ENCODE results near the gene MOGAT1.
"Not testable (repeated sequence)": the region's sequence is repeated elsewhere in the genome, so short reads cannot be mapped to it uniquely, and the experiment has no call there.

The MOGAT1 gene

GRCh38 chr2:222710736-222711135 is 39.3 kb downstream of the MOGAT1 start:
- DNase-seq (ENCODE audit: low read depth): no peak

- DNase-seq (ENCODE audit: low read depth): no peak
Observed at GRCh38 chr2:222711315-222711940, 40.0 kb downstream of the MOGAT1 start.

DNA sequence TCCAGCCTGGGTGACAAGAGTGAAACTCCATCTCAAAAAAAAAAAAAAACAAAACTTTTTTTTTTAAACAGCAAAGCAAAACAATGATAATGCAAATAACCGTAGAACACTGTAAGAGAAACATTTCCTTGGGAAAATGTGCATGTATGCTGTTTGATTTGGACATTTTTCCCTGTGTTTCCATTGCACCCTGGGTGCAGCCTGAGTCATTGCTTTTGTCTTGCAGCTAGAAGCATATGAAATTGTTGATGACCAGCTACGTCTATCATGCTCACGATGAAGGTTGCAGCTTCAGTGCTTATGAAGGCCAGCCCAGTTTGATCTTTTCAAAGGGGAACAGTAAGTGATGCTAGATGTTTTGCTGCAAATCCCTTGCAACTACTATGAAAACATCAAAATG is 41.5 kb downstream of the MOGAT1 start:
- DNase-seq (ENCODE audit: low read depth): peak; percentile 40

DNA sequence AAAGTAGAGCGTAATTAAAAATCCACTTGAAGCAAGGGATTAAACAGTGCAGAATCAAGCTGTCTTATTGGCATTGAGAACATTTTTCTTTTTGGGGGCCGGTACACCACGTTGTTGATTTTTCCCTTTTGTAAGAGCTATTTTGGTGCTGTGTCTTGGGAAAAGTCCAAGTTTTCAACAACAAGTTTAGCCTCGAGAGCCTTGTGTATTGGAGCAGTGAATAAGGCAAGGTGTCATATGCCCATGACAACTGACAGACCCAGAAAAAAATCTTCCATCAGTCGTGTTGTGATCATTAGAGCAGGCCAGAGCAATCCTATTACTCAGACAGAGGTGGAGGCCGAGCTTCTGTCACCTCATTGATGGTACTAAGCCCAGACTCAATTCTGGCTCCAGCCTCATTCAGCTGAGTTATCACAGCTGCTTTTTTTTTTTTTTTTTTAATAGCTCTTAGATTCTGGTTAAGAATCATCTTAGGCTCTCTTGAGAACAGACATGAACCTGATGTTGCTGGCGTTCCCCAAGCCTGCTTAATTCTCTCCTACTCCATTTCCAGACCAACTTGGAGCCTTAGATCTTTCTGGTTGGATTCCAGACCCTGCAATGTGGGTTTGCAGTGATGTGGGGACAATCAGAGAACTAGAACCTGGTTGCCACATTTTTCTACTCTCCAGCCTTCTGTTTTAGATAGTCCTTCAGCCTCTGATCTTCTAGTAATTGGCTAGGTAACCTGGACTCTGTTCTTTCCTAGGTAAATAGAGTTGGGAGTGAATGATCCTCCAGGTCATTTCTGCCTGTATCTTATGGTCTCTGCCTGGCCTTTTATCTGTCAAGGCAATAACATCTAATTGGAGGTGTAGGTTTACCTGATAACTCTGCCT is 43.1 kb downstream of the MOGAT1 start:
- DNase-seq (ENCODE audit: low read depth): no peak

DNA sequence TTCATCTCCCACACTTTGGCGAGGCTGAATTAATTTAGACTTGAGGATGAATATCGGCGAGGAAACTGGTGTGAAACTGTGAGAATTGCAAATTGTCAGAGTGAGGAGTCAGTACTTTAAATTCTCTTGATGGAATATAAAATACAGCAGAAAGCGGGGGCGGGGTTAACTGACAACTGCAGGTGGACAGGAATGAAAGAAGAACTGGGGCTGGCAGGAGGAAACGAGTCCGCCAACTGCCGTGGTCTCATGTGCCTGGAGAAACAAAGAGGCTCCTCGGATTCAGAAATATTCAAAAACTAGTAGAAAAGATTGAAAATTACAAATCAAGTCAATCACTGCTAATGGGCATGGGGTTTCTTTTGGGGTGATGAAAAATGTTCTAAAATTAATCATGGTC is 44.3 kb downstream of the MOGAT1 start:
- no peak for DNase-seq (ENCODE audit: low read depth)

DNA sequence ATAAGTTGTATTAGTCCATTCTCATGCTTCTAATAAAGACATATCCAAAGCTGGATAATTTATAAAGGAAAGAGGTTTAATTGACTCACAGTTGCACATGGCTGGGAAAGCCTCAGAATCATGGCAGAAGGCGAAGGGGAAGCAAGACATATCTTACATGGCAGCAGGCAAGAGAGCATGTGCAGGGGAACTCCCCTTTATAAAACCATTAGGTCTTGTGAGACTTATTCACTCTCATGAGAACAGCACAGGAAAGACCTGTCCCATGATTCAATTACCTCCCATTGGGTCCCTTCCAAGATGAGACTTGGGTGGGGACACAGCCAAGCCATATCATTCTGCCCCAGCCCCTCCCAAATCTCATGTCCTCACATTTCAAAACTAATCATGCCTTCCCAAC is 48.3 kb downstream of the MOGAT1 start:
- DNase-seq (ENCODE audit: low read depth): not testable (repeated sequence)

GRCh38 chr2:222721597-222721996 is 50.1 kb downstream of the MOGAT1 start:
- DNase-seq (ENCODE audit: low read depth): not testable (repeated sequence)

DNA sequence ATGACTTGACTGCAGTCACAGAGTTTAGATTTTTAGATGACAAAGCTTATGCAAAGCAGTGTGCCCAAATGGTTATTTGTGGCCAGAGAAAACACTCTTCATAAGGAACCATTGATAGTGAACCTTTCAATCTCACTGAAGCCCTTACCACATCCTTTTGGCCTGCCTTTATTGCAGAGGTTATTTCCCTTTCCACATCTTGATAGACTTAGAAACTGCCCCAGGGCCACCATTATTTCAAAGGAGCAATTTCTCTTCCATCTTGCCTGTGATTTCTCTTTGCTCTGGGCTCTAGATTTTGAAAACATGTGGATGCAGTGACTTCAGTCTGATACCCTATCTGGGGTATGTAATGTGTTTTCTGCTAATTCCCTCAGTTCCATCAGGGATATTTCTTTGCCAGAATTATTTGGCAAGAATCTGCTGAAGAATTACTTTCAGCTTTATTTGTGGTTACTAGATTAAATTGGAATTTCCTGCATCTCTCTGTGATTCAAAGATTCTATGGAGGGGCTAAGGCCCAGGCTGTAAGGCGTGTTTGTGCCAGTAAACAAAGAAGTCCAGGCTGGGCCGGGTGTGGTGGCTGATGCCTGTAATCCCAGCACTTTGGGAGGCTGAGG is 51.0 kb downstream of the MOGAT1 start:
- peak; percentile 71 for DNase-seq (ENCODE audit: low read depth)

DNA sequence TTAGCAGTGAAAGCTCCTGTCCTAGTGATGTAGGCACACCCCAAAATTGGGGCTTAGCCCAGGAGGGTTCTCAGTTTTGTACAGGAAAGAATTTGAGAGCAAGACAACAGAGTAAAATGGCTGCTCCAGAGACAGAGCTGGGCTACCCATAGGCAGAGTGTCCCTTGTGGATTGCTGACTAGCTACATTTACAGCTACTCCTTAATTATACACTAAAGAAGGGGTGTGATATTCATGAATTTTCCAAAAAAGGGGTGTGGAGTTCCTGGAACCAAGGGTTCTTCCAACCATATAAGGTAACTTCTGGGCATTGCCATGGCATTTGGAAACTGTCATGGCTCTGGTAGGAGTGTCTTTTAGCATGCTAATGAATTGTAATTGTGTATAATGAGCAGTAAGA is 52.8 kb downstream of the MOGAT1 start:
- DNase-seq (ENCODE audit: low read depth): no peak

DNA sequence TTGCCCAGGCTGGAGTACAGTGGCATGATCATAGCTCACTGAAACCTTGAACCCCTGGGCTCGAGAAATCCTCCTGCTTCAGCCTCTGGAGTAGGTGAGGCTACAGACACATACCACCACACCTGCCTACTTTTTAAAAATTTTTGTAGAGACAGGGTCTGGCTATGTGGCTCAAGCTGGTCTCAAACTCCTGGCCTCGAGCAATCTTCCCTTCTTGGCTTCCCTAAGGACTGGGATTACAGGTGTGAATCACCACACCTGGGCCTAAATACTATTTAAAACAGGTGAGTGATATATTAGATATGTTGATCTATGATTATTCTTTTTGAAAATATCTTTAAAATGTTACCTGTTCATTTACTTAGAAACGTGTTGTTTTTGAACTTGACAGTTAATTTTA is 57.2 kb downstream of the MOGAT1 start:
- DNase-seq (ENCODE audit: low read depth): no peak

GRCh38 chr2:222730366-222730999 is 59.0 kb downstream of the MOGAT1 start:
- no peak for DNase-seq (ENCODE audit: low read depth)

DNA sequence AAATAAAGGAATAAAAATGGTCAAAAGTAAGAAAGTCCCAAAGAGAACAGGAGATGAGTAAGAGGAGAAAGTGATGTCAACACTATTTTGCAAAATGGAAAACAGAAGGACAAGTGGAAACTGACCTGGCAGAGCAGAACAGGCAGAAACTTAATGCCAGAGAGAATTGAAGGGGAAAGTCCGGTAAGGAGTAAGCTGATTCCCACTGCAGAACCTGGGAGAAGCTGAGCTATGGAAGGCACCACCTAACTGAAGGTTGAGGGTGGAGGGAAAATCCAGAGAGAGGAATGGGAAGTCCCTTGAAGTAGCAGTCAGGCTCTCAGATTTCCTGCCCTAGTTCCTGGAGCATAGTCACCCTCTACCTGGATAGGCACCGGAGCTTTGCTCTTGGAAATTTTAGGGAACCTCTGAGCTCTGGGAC is 59.8 kb downstream of the MOGAT1 start:
- DNase-seq (ENCODE audit: low read depth): no peak

DNA sequence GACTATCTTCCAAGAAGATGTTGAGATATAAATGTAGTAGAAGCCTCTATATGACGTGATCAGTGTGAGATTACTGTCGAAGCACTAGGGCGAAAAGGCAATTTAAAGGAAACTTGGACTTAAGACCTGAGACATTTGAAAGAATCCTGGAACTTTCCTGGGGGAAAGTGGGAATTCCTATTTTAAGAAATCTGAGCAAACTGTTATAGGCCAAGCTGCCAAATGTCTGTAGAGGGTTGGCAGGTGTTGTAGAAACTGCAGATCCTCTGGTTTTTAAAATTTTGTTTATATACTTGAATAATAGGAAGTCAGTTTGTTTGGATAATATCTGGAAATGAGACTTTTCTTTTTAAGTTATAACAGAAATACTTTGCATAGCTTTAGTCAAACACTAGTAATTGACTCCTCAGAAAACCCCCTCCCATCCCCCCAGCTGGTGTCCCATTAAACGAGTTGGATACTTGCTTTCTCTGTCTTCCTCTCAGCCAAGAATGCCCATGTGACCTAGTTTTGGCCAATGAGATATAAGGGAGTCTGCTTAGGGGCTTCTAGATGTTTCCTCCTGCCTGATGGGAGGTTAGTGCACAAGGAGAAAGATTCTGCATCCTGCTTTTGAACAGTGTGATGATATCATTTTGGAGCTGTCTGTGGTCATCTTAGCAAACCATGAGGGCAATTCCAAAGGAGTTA is 61.2 kb downstream of the MOGAT1 start:
- no peak for DNase-seq (ENCODE audit: low read depth)

- DNase-seq (ENCODE audit: low read depth): no peak
Observed at GRCh38 chr2:222733470-222733845, 62.0 kb downstream of the MOGAT1 start.

- no peak for DNase-seq (ENCODE audit: low read depth)
Observed at GRCh38 chr2:222733846-222734702, 62.6 kb downstream of the MOGAT1 start.

GRCh38 chr2:222734703-222735014 is 63.2 kb downstream of the MOGAT1 start:
- no peak for DNase-seq (ENCODE audit: low read depth)

GRCh38 chr2:222736301-222736700 is 64.8 kb downstream of the MOGAT1 start:
- DNase-seq (ENCODE audit: low read depth): no peak

GRCh38 chr2:222736924-222737323 is 65.5 kb downstream of the MOGAT1 start:
- DNase-seq (ENCODE audit: low read depth): no peak

- no peak for DNase-seq (ENCODE audit: low read depth)
Observed at GRCh38 chr2:222738312-222738711, 66.9 kb downstream of the MOGAT1 start.

- no peak for DNase-seq (ENCODE audit: low read depth)
Observed at GRCh38 chr2:222738809-222739208, 67.4 kb downstream of the MOGAT1 start.

GRCh38 chr2:222739939-222740338 is 68.5 kb downstream of the MOGAT1 start:
- DNase-seq (ENCODE audit: low read depth): no peak

Measured in stromal cell of bone marrow (primary cell).